Measurements from ENCODE around the gene DIPK1B.
"Not testable (repeated sequence)": the region's sequence is repeated elsewhere in the genome, so short reads cannot be mapped to it uniquely, and the experiment has no call there.

The DIPK1B gene

DNA sequence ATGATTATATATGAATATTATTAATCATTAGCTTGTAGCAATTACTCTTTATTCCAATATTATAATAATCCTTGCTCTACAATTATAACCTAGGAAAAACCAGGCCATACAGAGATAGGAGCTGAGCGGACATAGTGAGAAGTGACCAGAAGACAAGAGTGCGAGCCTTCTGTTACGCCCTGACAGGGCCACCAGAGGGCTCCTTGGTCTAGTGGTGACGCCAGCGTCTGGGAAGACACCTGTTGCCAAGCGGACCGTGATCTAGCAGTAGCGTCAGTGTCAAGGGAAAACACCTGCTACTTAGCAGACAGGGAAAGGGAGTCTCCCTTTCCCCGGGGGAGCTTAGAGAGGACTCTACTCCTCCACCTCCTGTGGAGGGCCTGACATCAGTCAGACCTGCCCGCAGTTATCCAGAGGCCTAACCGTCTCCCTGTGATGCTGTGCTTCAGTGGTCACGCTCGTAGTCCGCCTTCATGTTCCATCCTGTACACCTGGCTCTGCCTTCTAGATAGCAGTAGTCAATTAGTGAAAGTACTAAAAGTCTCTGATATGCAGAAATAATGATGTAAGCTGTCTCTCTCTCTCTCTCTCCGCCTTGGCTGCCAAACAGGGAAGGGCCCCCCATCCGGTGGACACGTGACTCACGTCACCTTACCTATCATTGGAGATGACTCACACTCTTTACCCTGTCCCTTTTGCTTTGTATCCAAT is 54.2 kb downstream of the DIPK1B start:
- TF ChIP-seq, protein P1, sequence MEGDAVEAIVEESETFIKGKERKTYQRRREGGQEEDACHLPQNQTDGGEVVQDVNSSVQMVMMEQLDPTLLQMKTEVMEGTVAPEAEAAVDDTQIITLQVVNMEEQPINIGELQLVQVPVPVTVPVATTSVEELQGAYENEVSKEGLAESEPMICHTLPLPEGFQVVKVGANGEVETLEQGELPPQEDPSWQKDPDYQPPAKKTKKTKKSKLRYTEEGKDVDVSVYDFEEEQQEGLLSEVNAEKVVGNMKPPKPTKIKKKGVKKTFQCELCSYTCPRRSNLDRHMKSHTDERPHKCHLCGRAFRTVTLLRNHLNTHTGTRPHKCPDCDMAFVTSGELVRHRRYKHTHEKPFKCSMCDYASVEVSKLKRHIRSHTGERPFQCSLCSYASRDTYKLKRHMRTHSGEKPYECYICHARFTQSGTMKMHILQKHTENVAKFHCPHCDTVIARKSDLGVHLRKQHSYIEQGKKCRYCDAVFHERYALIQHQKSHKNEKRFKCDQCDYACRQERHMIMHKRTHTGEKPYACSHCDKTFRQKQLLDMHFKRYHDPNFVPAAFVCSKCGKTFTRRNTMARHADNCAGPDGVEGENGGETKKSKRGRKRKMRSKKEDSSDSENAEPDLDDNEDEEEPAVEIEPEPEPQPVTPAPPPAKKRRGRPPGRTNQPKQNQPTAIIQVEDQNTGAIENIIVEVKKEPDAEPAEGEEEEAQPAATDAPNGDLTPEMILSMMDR (conservative IDR thresholded peaks at IDR 0.05), result peak; percentile 60

DNA sequence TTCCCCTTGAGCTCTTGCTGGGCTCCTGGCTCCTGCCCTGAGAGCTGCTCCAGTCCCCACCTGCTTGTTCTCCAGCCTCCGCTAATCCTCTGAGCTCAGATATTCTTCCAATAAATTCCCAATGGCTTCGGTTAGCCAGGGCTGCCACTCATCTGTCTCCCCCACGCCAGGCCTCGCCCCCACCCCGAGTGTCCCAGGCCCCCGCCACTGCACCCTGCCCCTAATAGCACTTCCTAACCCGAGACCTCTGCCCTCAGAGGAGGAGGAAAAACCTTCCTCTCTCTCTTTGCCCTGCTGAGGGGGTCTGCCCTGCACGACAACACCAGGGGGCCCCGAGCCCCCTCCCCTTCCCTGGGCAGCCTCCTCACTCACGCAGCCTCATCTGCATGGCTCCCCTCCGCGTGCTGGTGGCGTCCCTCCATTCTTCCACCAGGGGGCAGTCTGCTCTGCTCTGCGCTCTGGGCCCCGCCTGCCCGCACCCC is 57.4 kb downstream of the DIPK1B start:
- TF ChIP-seq, protein P1 (conservative IDR thresholded peaks at IDR 0.05), result no peak; the same call in 1 of the 2 replicates
- no peak for TF ChIP-seq ZFX (IDR thresholded peaks at IDR 0.05)
- H3K27ac ChIP-seq, result no peak overlapping the region

More for the DNA sequence above, 54.2 kb downstream of the DIPK1B start:
- H3K27ac ChIP-seq, result not testable (repeated sequence)

DNA sequence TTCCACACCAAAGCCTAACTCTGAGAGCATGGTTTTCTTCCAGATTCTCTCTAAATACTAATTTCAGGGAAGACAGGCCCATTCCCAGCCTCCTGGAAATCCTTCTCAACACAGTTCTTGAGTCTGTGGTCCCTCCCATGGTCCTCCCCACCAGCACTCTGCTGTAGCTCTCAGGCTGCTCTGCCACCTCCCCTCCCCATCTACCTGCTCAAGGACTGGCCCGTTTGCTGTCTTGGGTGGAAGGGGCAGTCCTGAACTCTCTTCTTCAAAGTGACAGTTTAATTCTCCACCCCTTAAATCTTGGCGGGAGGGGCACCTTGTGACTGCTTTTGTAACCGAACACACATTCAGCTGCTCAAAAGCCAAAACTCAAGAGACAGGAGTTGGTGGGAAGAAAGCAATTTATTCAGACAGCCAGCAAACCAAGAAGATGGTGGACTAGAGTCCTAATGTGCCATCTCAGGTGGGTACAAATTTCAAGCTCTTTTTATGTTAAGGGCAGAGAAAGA is 59.6 kb downstream of the DIPK1B start:
- H3K27ac ChIP-seq, result no peak overlapping the region
- TF ChIP-seq, protein P1 (conservative IDR thresholded peaks at IDR 0.05), result no peak
- TF ChIP-seq ZFX (IDR thresholded peaks at IDR 0.05), result no peak

- no peak overlapping the region for H3K27ac ChIP-seq
- TF ChIP-seq, protein P1 (conservative IDR thresholded peaks at IDR 0.05), result no peak
- no peak for TF ChIP-seq ZFX (IDR thresholded peaks at IDR 0.05)
Measured at GRCh38 chr9:136773386-136774044, 61.1 kb downstream of the DIPK1B start.
